ENCODE data around the gene KLHL2. TPM values are rescaled to one million over a fixed set of nuclear protein-coding genes. Genes with fewer than 3 reads are reported as not detected.
A peak's percentile ranks its signal among the peaks of the same experiment; 100 is the strongest.

The KLHL2 gene
- total and polyA plus RNA-seq, 2 of the 13 experiments (the other 11 are each of a cell fraction or from before 2014, with no cell fraction given): 9.2 to 17.6 TPM

GRCh38 chr4:165207431-165208220 is at the start of gene KLHL2 (continued):
- TF ChIP-seq HNF4G (IDR thresholded peaks at IDR 0.05; ENCODE audit: borderline replicate concordance, low read depth, low read length): no peak
- no peak for TF ChIP-seq HNF4G (CRISPR knock-in tag; IDR thresholded peaks at IDR 0.05; ENCODE audit: borderline replicate concordance, low read depth)
- no peak for TF ChIP-seq XRCC5 (optimal IDR thresholded peaks at IDR 0.05; ENCODE audit: low read length)
- no peak for TF ChIP-seq SP2 (CRISPR knock-in tag; IDR thresholded peaks at IDR 0.05)
- TF ChIP-seq, protein P1, sequence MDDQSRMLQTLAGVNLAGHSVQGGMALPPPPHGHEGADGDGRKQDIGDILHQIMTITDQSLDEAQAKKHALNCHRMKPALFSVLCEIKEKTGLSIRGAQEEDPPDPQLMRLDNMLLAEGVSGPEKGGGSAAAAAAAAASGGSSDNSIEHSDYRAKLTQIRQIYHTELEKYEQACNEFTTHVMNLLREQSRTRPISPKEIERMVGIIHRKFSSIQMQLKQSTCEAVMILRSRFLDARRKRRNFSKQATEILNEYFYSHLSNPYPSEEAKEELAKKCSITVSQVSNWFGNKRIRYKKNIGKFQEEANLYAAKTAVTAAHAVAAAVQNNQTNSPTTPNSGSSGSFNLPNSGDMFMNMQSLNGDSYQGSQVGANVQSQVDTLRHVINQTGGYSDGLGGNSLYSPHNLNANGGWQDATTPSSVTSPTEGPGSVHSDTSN (CRISPR knock-in tag; IDR thresholded peaks at IDR 0.05; ENCODE audit: borderline replicate concordance): no peak
- no peak for TF ChIP-seq ZNF550 (CRISPR knock-in tag; IDR thresholded peaks at IDR 0.05; ENCODE audit: borderline replicate concordance)
- peak; percentile 29 for TF ChIP-seq AGO2 (optimal IDR thresholded peaks at IDR 0.05; ENCODE audit: low read depth, low read length)

- Histone ChIP-seq H3K27me3 (ENCODE audit: control insufficient read depth in 1 of 2, insufficient read depth in 2 of 2, low read length in 2 of 2) (no peaks in the 10 kb centered on the region), H3K9ac (ENCODE audit: insufficient read depth, low read depth, low read length) (no peak overlapping the region), H3K4me2 (ENCODE audit: low read depth, low read length) (no peak overlapping the region), H4K20me1 (ENCODE audit: insufficient read depth, low read length) (no peaks in the 10 kb centered on the region), H3K79me2 (ENCODE audit: insufficient read depth, low read length) (no peaks in the 10 kb centered on the region), H3K4me1 (ENCODE audit: insufficient read depth, low read length) (peaks cover 36% of the 10 kb centered on the region), H3K36me3 (replicated peaks in 1 of 2; ENCODE audit: control insufficient read depth in 1 of 2, insufficient read depth in 2 of 2, low read length in 2 of 2) (no peaks in the 10 kb centered on the region), H3K27ac (ENCODE audit: extremely low read length, insufficient read depth, low read length) (no peak overlapping the region), H3K4me3 (replicated peaks in 1 of 3; ENCODE audit: insufficient read depth in 1 of 3, low read depth in 2 of 3, low read length in 3 of 3) (no peak overlapping the region), H2AFZ (ENCODE audit: low read length) (no peak overlapping the region), H3K9me3 (ENCODE audit: low read length) (no peaks in the 10 kb centered on the region)
- POLR2A ChIA-PET: no interaction called here
- in situ Hi-C loops (cut with HindIII; ENCODE audit: extremely low pct_ligation_motif_present, low pct_unique_long_range_greater_than_20kb): no loop called here
- CTCF ChIA-PET (ENCODE audit: low intra/inter-chr PET ratio, low total read pairs): no interaction called here
- ATAC-seq (no peak), DNase-seq (ENCODE audit: low spot score) (peak; percentile 44), FAIRE-seq (no peak)
- intact Hi-C loops (cut with micrococcal nuclease; ENCODE audit: unreplicated experiment): no loop called here
- no TSS peak for BruUV-seq (replicated peaks)
- TF ChIP-seq ZNF782 (CRISPR knock-in tag; IDR thresholded peaks at IDR 0.05; ENCODE audit: borderline replicate concordance): no peak
- TF ChIP-seq HNF4A (CRISPR knock-in tag; IDR thresholded peaks at IDR 0.05): peak; percentile 75
- no peak for TF ChIP-seq NFKBIZ (CRISPR knock-in tag; IDR thresholded peaks at IDR 0.05)
- no peak for TF ChIP-seq ZNF205 (CRISPR knock-in tag; IDR thresholded peaks at IDR 0.05)
- TF ChIP-seq AHDC1 (CRISPR knock-in tag; IDR thresholded peaks at IDR 0.05; ENCODE audit: borderline replicate concordance): peak; percentile 72; the same call in 1 of the 2 replicates
- TF ChIP-seq NCOR1 (IDR thresholded peaks at IDR 0.05; ENCODE audit: borderline replicate concordance, low read length): peak; percentile 72
- peak; percentile 67; the same call in 1 of the 2 replicates for TF ChIP-seq HNF4G (IDR thresholded peaks at IDR 0.05; ENCODE audit: borderline replicate concordance, low read depth, low read length)
- no peak for TF ChIP-seq HNF4G (CRISPR knock-in tag; IDR thresholded peaks at IDR 0.05; ENCODE audit: borderline replicate concordance, low read depth)
- TF ChIP-seq RARA (CRISPR knock-in tag; IDR thresholded peaks at IDR 0.05): peak; percentile 60
- no peak for TF ChIP-seq NR1H2 (CRISPR knock-in tag; IDR thresholded peaks at IDR 0.05; ENCODE audit: borderline replicate concordance, low read depth)
- TF ChIP-seq KDM3A (CRISPR knock-in tag; IDR thresholded peaks at IDR 0.05; ENCODE audit: low read depth): no peak
Observed at GRCh38 chr4:165158762-165159161, 48.6 kb upstream of the KLHL2 start.
